Dermis microvascular lymphatic vessel endothelial cell (primary cell): Measurements from ENCODE around the gene LAYN. TPM values are rescaled to one million over a fixed set of nuclear protein-coding genes. Genes with fewer than 3 reads are reported as not detected.

ENCODE experiments used
- DNase-seq, 2 donors: peaks; one replicate each; pipeline versions ENCODE4 v3.0.0 to v3.0.0-alpha.2; 2010; ENCODE audit warnings: low read depth in 2 of 2
- total RNA-seq: library from RNA; depleted of rRNA; stranded (reverse); fragments of >200 nt; gene quantifications from 2 replicates; pipeline ENCODE4 v1.2.1, GENCODE V29; 2014

LAYN gene
- 89.7 and 116 TPM in 2 replicates for total RNA-seq

- peak in 1 of 2 donors; percentile 68 for DNase-seq
These were observed at the start of gene LAYN for GRCh38 chr11:111540114-111540936. Gene LAYN (plus strand): TSS chr11:111540720. CDS start chr11:111540844, 124 bp downstream.

GRCh38 chr11:111494040-111494439 is 46.5 kb upstream of the LAYN start:
- no peak for DNase-seq

GRCh38 chr11:111499483-111499882 is 41.0 kb upstream of the LAYN start:
- no peak for DNase-seq

- no peak for DNase-seq
These were observed 40.0 kb upstream of the LAYN start for GRCh38 chr11:111500481-111500880.

GRCh38 chr11:111502611-111503010 is 37.9 kb upstream of the LAYN start:
- no peak for DNase-seq

GRCh38 chr11:111510311-111510710 is 30.2 kb upstream of the LAYN start:
- no peak for DNase-seq

- DNase-seq, result no peak
These were observed 28.0 kb upstream of the LAYN start, which contains the start of gene BTG4 for GRCh38 chr11:111512296-111513239. Gene BTG4 (minus strand): TSS chr11:111512386. CDS start chr11:111498776, 13,610 bp downstream.

- DNase-seq, result no peak
These were observed 27.3 kb upstream of the LAYN start for GRCh38 chr11:111513240-111513605.

- no peak for DNase-seq
These were observed 26.1 kb upstream of the LAYN start, which contains the start of gene HOATZ for GRCh38 chr11:111514216-111515031. Gene HOATZ (plus strand): TSS chr11:111514778. CDS start chr11:111514785, 7 bp downstream.

- no peak for DNase-seq
These were observed 24.9 kb upstream of the LAYN start for GRCh38 chr11:111515591-111515990.

- no peak for DNase-seq
These were observed 21.9 kb upstream of the LAYN start for GRCh38 chr11:111518668-111519067.

- DNase-seq, result no peak
These were observed 20.0 kb upstream of the LAYN start for GRCh38 chr11:111520560-111520959.

- no peak for DNase-seq
These were observed 19.4 kb upstream of the LAYN start for GRCh38 chr11:111521135-111521534.

- DNase-seq, result no peak
These were observed 18.1 kb upstream of the LAYN start for GRCh38 chr11:111522426-111522825.

GRCh38 chr11:111523343-111523742 is 17.2 kb upstream of the LAYN start:
- no peak for DNase-seq

GRCh38 chr11:111524056-111524455 is 16.5 kb upstream of the LAYN start:
- DNase-seq, result no peak

GRCh38 chr11:111525456-111525855 is 15.1 kb upstream of the LAYN start:
- DNase-seq, result no peak

GRCh38 chr11:111526501-111526900 is 14.0 kb upstream of the LAYN start:
- no peak for DNase-seq

GRCh38 chr11:111527279-111527678 is 13.2 kb upstream of the LAYN start:
- DNase-seq, result no peak

- DNase-seq, result no peak
These were observed 12.0 kb upstream of the LAYN start for GRCh38 chr11:111528557-111528956.

- no peak for DNase-seq
These were observed 10.4 kb upstream of the LAYN start for GRCh38 chr11:111530091-111530490.
